ENCODE measurements around the gene WNT9B.

WNT9B gene
- total RNA-seq: 0 reads per million in 2 donors

DNA sequence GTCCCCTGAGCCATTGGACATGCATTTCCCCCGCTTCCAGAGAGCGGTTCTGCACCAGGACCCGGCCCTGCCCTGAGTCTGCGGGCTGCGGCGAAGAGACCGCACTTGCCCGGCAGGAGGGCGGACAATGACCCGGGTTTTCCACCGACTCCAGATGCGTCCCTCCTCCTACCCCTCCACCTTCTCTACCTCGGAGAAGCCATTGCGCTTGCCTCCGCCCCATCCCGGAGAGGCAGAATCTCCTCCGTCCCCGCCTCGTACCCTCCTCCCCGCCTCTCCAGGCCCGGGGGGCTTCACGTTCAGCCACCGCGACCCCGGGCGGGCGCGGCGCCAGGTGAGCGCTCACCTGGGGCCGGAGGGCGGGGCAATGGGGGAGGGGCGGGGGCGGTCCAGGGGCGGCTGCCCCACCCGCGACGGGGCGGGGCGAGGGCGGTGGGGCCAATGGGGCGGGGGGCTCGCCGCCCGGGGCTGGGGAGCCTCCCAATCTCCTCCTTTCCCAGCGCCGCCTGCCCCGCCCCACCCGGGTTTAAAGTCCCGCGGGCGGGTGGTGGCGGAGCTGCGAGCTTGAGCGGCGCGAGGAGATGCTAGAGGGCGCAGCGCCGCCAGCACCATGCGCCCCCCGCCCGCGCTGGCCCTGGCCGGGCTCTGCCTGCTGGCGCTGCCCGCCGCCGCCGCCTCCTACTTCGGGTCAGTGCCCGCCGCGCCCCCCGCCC lies at the start of gene WNT9B:
Gene WNT9B, plus strand, starts transcription at position 555 of the 713 bp plus-strand sequence. Its CDS starts 56 bp downstream, at position 611.
- DNase-seq: peak; percentile 4

- DNase-seq: no peak
These were observed 48.6 kb upstream of the WNT9B start for GRCh38 chr17:46802800-46803199.

GRCh38 chr17:46803544-46803943 lies 47.8 kb upstream of the WNT9B start:
- DNase-seq: no peak

GRCh38 chr17:46805771-46806170 lies 45.6 kb upstream of the WNT9B start:
- DNase-seq: no peak

- DNase-seq: no peak
These were observed 42.2 kb upstream of the WNT9B start for GRCh38 chr17:46809110-46809571.

GRCh38 chr17:46810837-46811236 lies 40.5 kb upstream of the WNT9B start:
- no peak for DNase-seq

- DNase-seq: no peak
These were observed 39.3 kb upstream of the WNT9B start for GRCh38 chr17:46811978-46812583.

DNA sequence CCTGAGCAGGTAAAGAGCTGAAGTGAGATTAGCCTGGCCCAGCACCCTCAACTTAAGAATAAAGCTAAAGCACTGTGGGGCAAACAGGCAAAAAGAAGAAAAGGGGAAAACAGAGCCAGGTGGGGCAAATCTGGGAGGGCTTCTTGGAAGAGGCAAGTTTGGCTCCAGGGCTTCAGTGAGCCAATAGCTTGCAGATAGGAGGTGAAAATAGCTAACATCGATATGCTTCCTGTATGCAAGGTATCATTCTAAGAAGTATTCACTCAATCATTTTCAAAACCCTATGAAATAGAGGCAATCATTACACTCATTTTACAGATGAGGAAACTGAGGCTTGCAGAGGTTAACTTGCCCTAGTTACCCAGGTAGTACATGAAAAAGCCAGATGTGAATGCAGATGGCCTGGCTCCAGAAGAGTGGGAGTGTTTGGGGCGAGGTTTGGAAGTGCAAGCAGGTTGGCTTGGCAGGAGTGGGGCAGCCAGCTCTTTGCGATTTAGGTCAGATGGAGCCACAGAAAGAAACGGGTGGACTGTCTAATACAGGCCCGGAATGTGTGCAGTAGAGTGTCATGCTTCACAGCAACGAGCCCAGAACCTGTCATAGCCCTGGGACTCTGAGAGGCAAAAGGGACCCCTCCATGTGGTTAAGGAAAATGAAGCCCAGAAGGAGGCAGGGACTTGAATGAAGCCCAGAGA lies 38.6 kb upstream of the WNT9B start:
- no peak for DNase-seq

GRCh38 chr17:46813920-46814319 lies 37.5 kb upstream of the WNT9B start:
- no peak for DNase-seq

DNA sequence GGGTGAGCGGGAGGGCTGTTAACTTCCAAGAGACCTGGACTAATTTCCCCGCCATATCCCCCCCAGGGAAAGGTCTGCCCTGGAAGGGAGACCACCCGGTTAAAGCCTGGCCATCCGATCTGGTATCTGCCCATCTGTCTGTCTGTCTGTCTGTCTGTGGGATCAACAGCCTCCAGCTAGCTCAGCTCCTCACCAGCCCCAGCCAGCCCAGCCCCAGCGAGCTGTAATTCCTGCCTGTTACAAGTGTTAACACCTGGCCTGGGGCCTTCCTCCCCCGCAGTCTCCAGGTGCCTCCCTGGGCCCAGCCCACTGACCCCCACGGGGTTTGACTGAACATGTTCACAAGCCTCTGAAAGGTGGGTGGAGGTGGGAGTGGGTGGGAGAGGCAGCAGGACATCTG lies 36.9 kb upstream of the WNT9B start:
- DNase-seq: no peak

DNA sequence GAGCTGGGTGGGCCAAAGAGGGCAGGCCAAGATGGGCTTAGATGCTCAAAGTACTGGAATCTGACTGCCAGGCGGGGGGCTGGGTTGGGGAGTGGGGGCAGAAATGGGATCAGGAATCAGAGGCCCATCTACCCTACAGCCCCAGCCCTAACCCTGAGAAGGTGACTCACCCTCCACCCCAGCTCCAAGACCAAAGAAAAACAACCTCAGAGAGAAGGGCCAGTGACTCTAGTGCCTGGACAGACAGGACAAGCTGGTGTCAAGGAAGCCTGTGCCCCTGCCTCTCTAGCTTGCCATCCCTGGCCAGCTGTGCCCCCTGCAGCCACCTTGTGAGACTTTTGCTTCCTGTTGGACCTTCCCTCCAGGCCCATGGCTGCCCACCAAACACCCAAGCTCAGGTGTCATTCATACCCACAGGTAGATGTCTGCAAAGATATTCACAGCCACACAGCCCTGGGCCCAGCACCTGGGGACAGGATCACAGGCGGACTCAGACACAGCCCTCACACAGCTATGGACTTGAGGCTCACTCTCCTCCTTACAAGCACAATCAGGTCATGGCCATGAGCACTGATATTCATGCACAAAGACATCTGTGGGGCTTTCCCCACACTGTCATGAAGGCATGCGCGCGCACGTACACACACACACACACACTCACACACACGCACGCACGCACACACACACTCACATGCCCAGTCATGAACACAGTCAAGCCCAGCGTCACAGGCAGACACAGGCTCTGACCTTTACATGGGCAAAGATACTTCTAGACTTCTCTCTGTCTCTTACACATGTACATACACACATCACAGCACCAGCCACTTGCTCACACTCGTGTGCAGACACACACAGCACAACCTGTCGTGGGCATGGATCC lies 35.7 kb upstream of the WNT9B start:
- no peak for DNase-seq

- no peak for DNase-seq
These were observed 34.1 kb upstream of the WNT9B start for GRCh38 chr17:46817151-46817900.

DNA sequence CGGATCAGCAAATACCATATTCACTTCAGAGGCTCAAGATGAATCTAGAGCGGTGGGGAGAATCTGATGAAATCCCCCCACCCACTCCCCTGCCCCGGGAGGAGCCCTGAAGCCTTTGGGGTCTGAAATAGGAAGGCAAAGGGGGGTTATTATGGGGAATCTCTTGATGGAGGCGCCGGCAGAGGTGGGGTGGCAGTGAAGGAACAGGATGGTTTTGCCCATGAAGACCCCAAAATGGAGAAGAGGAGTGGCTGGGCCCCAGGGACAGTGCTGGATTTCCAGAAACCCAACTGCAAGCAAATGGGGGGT lies 33.5 kb upstream of the WNT9B start:
- DNase-seq: no peak

GRCh38 chr17:46818316-46818928 lies 33.0 kb upstream of the WNT9B start, which contains the start of gene WNT3:
Gene WNT3, minus strand, starts transcription at chr17:46818692. Its CDS starts 95 bp downstream, at chr17:46818597.
- DNase-seq: peak; percentile 19

DNA sequence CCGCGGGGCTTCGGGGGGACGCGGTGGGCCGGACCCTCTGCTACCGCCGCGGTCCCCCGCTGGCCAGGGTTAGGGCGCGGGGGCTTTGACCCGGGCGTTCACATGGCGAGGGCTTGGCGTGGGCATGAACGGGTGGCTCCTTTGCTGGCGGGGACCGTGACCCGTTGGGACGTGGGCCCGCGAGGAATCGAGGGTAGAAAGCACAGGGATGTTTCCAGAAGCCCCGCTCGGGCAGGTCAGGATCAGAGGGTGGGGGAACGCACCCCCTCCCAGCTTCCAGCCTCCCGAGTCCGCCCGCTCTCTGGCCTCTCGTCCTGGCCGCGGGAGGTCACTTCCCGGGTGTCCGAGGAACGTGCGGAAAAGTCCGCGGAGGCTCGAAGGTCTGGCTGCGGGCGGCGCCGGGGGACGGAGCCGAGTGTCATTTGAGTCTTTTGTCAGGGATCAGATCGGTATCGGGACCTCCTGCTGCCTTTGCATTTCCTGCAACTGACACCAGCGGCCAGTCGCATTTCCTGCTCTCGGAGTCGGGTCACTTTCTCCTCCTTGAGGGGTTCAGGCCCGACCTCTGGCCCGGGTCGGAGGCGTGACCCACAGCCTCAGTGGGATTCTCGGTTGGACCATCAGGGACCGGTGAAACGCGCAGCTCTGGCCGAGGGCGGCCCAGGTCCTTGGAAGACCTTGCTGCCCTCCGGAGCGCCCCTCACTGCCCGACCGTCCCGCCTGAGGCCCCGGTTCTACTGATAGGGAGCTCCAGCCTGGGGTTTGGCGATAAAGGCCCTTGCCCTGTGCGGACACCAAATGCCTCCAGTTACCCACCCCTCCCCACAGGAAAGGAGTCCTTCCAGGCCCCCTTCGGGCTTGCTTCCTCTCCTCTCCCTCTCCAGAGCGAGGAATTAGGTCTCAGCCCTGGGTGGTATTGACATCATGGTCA lies 32.2 kb upstream of the WNT9B start:
- no peak for DNase-seq

DNA sequence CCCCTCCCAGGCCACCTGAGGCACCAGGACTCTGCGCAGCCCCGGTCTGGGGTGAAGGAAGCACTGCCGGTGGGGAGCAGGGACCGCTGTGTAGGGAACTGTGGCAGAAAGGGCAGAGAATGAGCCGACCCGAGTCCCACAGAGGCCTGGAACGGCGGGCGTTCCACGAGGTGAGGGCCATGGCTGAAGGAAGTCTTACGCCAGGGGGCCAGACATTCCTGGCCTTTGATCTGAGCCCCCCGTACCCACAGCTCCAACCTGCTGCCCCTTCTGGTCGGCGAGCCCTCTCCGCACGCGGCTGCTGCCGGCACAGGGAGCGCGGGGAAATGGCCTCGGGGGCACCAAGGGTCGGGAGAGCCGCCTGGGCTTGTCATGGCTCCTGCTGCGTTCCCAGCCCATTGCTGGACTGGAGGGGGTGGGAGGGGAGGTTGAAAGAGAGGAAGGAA lies 31.5 kb upstream of the WNT9B start:
- DNase-seq: no peak

DNA sequence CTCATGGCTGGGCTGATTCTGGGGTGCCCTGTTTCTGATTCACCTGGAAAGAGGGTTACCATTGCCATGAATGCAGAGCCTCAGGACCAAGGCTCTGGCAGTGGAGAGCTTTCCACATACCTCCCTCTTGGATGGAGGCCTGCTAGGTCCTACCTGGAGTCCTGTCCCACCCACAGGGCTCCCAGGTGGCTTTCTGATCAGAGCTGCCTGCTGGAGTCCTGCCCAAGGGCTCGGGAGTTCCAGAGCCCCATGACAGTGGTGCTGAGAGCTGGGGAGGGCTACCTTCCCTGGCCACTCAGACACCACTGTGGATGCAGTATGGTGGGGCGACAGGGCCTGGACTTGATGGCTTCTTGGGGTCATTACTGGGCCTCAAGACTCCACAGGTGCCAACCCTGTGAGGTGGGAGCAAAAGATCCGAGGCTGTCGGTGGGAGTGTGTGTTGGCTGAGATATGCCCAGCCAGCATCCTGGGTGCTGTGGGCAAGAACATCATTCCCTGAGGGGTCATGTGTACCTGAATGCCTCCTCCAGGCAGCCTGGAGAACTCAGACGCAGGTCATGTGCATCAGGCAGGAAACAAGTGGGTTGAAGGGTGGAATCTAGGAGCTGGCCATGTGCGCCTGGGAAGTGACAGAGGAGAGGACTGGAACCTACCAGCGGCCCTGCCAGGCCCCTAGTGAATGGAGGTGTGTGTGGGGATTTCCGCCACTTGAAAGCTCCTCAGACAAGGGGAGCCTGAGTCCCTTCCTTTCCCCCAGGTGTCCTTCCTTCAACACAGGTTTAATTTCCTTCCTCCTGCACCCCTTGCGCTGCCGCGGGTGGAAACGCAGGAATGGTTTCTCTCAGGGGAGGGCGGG lies 30.6 kb upstream of the WNT9B start:
- DNase-seq: no peak

DNA sequence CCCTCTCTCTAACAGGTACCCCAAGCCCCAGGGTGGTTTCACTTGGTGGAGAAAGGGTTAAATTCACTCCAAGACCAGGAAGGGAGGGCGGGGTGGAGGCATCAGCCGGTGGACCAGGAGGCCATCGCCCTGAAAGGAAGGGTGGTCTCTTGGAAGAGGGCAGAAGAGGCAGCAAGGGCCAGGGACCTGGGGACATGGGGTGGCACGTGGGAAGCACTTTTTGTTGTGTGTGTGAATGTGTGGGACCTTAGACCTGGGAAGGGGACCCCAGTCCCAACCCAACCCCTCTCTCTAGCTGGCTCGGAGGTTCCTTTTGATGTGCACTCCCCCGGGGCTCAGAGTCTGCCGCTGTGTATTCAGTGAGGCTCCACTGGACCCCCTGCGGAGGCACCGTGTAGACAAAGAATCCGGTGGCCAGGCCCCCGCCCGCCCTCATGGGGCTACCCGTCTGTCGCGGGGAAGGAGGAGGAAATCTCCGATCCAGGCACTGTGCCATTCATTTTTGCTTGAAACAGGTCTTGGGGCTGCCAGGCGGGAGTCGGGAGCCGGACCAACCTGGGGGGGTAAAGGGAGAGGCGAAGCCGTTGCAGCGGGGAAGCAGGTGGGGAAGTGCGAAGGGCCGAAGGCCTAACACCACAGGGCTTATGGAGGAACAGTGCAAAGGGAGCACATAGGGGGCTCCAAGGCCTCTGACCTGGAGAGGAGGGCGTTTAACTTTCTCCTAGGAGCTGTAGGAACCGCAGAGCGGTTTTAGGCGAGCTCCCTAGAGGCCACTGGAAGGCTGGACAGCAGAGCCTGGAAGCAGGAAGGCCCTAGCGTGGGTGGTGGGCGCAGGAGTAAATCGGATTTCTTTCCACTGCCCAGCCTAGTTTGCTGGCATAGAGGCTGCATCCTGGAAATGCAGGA lies 29.6 kb upstream of the WNT9B start:
- DNase-seq: no peak
